GM11168 (cell line): Measurements from ENCODE around the gene LAMA2.

Source experiments
- in situ Hi-C: fragments of 300-500 bp; cut with MboI; formaldehyde crosslinking; loops from one replicate; pipeline ENCODE4 v1.12.0; 2022; ENCODE audit warnings: low sequenced_read_pairs; ENCODE audit not compliant: unreplicated experiment

LAMA2 gene

GRCh38 chr6:129248946-129249345, 366.0 kb downstream of the LAMA2 start:
- in situ Hi-C loops = no loop called here

GRCh38 chr6:129251669-129252376, 368.9 kb downstream of the LAMA2 start:
- in situ Hi-C loops = no loop called here

GRCh38 chr6:129252377-129253071, 369.6 kb downstream of the LAMA2 start:
- in situ Hi-C loops = no loop called here

DNA sequence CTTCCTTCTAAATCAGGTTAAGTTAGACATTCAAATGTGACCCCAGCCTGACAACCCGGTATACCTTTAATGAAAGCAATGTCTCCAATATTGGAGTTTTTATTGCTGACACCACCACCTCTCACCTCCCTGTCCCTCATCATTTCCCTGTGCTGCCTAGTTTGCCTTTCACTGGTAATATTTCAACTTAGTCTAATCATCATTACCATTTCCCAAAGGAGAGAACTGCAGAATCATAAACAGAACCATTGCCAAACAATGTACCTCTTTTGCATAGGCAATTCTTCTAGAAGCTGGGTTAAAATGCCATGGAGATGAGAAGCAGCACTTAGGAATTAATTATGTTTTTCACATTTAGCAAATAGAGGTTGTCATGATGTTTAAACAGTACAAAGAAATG, 370.3 kb downstream of the LAMA2 start:
- in situ Hi-C loops = no loop called here

GRCh38 chr6:129253727-129254126, 370.8 kb downstream of the LAMA2 start:
- in situ Hi-C loops = no loop called here

DNA sequence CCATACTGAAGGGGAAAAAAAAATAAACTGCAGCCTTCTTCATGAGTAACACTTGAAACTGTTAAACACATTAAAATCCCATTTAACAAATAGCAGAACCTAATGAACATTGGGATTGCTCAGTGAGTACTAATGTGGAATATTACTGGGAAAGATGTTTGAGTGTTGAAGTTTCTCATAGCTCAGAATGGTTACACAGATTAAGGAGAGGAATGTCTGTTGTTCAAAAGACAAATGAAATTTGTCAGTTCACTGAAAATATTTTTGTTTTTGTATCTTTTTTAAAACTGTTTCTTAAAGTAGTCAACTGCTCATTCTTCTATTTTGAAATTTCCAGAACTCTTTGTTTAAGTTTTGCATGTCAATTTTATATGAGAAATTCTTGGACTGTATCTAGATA, 374.3 kb downstream of the LAMA2 start:
- in situ Hi-C loops = no loop called here

GRCh38 chr6:129262661-129263060, 379.7 kb downstream of the LAMA2 start:
- in situ Hi-C loops = no loop called here

DNA sequence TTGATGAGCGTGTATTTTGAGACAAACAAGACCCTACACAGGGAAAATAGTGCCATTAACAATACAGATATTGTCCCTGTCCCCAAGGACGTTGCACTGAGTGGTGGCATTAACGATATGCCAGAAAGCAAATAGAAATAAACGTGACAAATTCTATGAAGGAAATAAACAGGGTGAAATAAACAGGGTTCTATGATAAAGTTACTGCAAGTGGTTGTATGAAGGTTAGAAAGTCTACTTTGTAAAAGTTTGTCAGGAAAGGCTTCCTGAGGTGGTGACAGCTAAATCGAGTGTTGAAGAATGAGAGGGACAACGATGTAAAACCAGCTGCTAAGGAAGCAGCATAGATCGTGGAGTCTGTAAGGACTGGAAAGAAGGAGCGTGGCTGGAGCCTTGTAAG, 380.2 kb downstream of the LAMA2 start:
- in situ Hi-C loops = no loop called here

DNA sequence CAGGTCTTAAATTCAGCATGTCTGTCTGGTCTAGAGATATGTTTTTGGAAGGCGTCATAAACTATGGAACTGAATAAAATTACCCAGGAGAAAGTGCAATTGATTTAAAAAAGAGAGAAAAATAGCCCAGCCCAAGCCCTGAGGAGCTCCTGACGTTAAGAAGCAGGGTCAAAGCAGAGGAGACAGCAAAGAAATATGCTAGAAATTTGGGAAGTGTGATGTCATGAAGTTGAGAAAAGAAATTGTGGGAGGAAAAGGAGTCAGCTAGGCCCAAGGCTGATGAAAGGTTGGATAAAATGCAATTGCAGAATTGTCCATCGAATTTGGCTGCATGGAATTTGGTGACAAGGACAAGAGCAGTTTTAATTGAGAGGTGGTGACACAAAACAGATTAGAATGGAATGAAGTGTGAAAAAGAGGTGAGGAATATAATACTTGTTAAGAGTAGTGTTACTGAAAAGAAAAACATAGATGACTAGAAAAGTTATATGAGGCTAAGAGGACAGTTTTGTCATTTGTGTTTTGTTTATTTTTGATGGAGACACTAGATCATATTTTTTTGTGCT, 381.6 kb downstream of the LAMA2 start:
- in situ Hi-C loops = no loop called here

DNA sequence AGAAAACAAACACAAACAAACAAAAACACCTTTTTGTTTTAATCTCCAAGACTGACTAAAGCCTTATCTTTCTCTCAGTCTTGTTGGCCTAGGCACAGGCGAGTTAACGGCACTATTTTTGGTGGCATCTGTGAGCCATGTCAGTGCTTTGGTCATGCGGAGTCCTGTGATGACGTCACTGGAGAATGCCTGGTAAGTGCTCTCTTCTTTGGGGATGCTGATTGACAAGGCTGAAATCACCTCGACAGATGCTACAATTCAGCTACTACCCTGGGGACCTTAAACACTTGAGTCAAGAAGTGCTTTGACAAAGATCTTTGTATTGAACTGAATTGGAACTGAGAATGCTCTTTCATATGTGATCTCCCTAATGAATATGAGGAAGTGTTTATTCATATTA, 384.1 kb downstream of the LAMA2 start:
- in situ Hi-C loops = no loop called here

- in situ Hi-C loops = no loop called here
These were observed 386.1 kb downstream of the LAMA2 start for GRCh38 chr6:129269076-129269475.

DNA sequence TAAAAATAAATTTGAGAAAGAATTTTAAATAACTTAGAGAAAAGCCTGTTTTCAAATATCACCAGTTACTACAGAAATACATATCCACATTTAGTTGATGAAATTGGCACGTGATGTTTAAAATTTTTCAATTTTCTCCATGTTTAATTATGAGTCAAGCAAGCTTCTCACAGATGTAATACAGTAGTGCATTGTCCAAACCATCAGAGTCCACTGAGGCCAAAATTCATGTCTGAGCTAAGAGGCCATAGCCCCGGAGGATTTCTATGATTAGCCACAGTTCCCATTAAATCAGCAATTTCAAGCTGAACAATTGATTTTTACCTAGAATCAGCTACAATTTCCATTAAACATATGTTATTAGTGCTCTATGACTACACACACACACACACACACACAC, 387.0 kb downstream of the LAMA2 start:
- in situ Hi-C loops = no loop called here

GRCh38 chr6:129270450-129270849, 387.5 kb downstream of the LAMA2 start:
- in situ Hi-C loops = no loop called here

GRCh38 chr6:129273161-129273560, 390.2 kb downstream of the LAMA2 start:
- in situ Hi-C loops = no loop called here

GRCh38 chr6:129276461-129276860, 393.5 kb downstream of the LAMA2 start:
- in situ Hi-C loops = no loop called here

DNA sequence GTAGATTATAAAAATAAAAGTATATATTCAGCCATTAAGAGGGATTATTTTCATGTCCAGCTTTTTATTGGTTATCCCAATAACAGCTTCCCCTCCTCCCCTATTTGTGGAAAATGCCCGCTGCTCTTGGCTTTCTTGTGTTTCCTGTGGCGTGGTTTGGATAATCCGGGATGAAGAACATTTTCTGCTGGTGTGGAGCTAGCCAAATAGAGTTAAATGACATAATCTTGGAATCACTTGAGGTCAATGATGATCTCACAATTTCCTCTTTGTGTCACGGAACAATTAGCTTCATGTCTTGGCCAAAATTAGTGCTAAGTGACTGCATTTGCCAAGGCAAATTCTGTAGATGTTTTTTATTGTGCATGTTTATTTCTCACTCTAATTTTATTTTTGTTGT, 394.0 kb downstream of the LAMA2 start:
- in situ Hi-C loops = no loop called here

- in situ Hi-C loops = no loop called here
These were observed 396.7 kb downstream of the LAMA2 start for GRCh38 chr6:129279343-129280292.

- in situ Hi-C loops = no loop called here
These were observed 397.3 kb downstream of the LAMA2 start for GRCh38 chr6:129280293-129280644.

DNA sequence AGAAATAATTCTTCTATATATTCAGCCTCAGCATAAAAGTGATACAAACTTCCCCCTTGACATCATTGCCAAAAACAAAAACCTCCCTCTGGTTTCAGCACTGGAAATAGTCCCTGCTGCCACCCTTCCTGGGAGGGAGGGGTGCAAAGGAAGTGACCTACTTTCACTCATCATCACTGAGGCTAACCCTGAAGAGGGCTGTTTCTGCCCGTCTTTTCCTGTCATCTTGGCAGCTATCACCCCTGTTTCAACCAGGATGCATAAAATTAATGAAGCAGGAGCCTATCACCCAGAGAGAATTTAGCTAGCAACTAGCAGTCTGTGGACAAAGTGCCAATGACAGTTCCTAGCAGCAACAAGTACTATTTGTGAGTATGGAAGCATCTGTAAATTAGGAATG, 397.8 kb downstream of the LAMA2 start:
- in situ Hi-C loops = no loop called here

DNA sequence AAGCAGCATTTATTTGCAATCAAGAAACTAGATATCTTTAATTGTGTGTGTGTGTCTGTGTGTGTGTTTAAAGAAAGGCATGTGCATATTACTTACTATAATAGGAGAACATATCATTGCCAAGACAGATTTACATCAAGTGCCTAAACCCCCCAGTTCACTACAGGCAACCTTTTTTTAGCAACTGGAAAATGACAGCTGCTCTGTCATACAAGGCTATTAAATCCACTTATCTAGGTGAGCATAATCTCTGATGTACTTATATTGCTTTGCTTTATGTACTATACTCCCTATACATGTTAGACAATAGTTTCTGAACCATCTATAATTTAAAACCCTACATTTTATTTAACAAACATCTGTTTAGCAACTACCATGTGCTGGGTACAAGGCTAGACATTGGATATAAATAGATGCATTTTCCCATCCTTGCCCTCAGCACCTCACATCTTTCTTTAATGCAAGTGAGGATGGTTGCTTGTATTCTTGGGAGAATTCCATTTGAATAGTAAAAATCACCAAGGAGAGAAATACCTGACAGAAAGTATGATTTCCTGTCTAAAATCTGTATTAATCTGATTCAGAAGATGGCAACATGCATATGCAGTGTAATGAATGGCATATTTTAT, 398.3 kb downstream of the LAMA2 start:
- in situ Hi-C loops = no loop called here
